ENCODE data around the gene NRG3.

GRCh38 chr10:82750538-82750937 is 875.5 kb downstream of the NRG3 start:
- TF ChIP-seq EZH2 (IDR thresholded peaks at IDR 0.05) (no peak), POLR2AphosphoS5 (IDR thresholded peaks at IDR 0.05; ENCODE audit: borderline replicate concordance, low read depth, low read length) (no peak), FOXP2 (optimal IDR thresholded peaks at IDR 0.05; ENCODE audit: control extremely low read depth, extremely low read length, insufficient read depth) (no peak)

Data from SK-N-MC (cell line).